ENCODE data around the gene USP11. TPM values are rescaled to one million over a fixed set of nuclear protein-coding genes. Genes with fewer than 3 reads are reported as not detected.

Gene USP11
- total and polyA plus RNA-seq, 2 of the 8 experiments (the other 6 are each of a cell fraction or from before 2014, with no cell fraction given), result 40.9 to 84.0 TPM

DNA sequence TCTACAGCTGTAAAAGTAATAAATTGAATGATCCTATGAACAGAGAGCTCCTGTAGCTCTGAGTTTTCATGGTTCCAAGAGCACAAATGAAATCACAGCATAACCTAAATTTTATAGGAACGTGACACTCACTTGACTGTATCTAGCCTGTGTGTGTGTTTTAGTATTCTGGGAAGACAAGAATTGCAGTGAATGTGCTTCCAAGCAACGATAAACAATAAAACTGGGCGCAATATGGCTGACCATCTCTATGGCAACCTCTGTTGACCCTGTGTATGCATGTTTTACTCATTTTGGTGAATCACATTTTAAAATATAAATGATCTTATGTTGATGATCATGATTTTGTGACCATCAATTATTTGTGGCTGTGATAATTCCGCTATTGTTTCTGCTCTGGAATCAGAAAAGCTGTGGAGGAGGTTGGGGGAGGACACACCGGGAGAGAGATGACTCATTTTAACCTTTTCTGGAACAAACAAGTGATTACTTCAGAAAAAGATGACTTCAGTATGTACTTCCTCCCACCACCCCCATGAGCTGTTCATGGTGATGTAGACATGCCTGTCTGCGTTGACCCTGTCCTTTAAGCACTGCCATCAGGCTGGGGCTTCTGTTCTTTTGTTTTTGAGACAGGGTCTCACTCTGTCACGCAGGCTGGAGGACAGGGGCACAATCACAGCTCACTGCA lies 31.8 kb downstream of the USP11 start:
- 93% methylated on average over 7 of the region's 7 CpGs; no CpG with 5 or more reads in 1 of the 2 experiments for WGBS, 2 experiments (ENCODE audit: extremely low coverage in 1 of 2, insufficient coverage in 1 of 2, insufficient read length in 1 of 2, insufficient replicate concordance in 2 of 2, low coverage in 1 of 2, low lambda C conversion rate in 2 of 2, missing lambda C conversion rate in 1 of 2)
- no peak overlapping the region for H2BK20ac ChIP-seq (ENCODE audit: low read length)
- H3K18ac ChIP-seq (ENCODE audit: extremely low read depth, low read length), result no peak overlapping the region
- no peak overlapping the region for H2BK12ac ChIP-seq (ENCODE audit: low read depth, low read length)
- H4K20me1 ChIP-seq (replicated peaks in 1 of 2; ENCODE audit: control insufficient read depth in 1 of 2, insufficient read depth in 2 of 2, low read length in 2 of 2), result no peaks in the 10 kb centered on the region
- DNase-seq (ENCODE audit: low read depth in 1 of 2, low spot score in 2 of 2) (no peak), FAIRE-seq (no peak)
- H3K27me3 ChIP-seq (replicated peaks in 1 of 4; ENCODE audit: control insufficient read depth in 3 of 4, extremely low read depth in 1 of 4, insufficient read depth in 3 of 4, low read length in 3 of 4), result no peaks in the 10 kb centered on the region
- POLR2A ChIA-PET (ENCODE audit: partially characterized antibody), result interaction anchor here (0.5 kb wide), 1 partner anchor 47 kb away, joined by 3 read pairs; no protein-coding TSS in a partner anchor
- H3K9ac ChIP-seq (replicated peaks in 1 of 4; ENCODE audit: extremely low read depth in 1 of 4, low read depth in 3 of 4, low read length in 3 of 4), result no peak overlapping the region
- no peaks in the 10 kb centered on the region for H3K79me1 ChIP-seq (ENCODE audit: low read depth, low read length)
- no peaks in the 10 kb centered on the region; a peak in 1 of 4 replicates for H3K9me3 ChIP-seq (ENCODE audit: insufficient read depth in 2 of 2, low read depth in 1 of 2, low read length in 1 of 2)
- H4K91ac ChIP-seq (replicated peaks; ENCODE audit: insufficient read length, low read length), result no peak overlapping the region
- H3K23me2 ChIP-seq (ENCODE audit: low read depth, low read length), result no peaks in the 10 kb centered on the region
- H3K4me3 ChIP-seq (ENCODE audit: extremely low read depth in 1 of 4, insufficient read depth in 2 of 4, low read depth in 3 of 4, low read length in 4 of 4), result no peak overlapping the region
- H2AFZ ChIP-seq (ENCODE audit: low read length), result no peak overlapping the region
- no peak overlapping the region for H4K5ac ChIP-seq (ENCODE audit: insufficient read length, low read depth, low read length)
- H3K56ac ChIP-seq (replicated peaks; ENCODE audit: insufficient read length, low read depth, low read length), result no peak overlapping the region
- H2AK5ac ChIP-seq (ENCODE audit: low read depth, low read length), result no peak overlapping the region
- H3K4me1 ChIP-seq (replicated peaks in 1 of 4; ENCODE audit: control insufficient read depth in 3 of 4, insufficient read depth in 4 of 4, low read length in 3 of 4), result no peaks in the 10 kb centered on the region; a peak in 1 of 7 replicates
- CTCF ChIA-PET (ENCODE audit: partially characterized antibody), result interaction anchor here (1.5 to 2.1 kb wide), 2 partner anchors 47 to 120 kb away, joined by 4 to 7 read pairs; no protein-coding TSS in a partner anchor
- no peak overlapping the region for H3K14ac ChIP-seq (ENCODE audit: insufficient read length)
- no peak overlapping the region for H3K4me2 ChIP-seq (ENCODE audit: insufficient read depth in 1 of 2, low read depth in 2 of 2, low read length in 2 of 2)
- no peak overlapping the region for H2BK15ac ChIP-seq (ENCODE audit: low read length)
- no peaks in the 10 kb centered on the region for H3K36me3 ChIP-seq (ENCODE audit: control insufficient read depth in 2 of 4, insufficient read depth in 4 of 4, low read length in 3 of 4)
- no peaks in the 10 kb centered on the region for H3K79me2 ChIP-seq (ENCODE audit: control insufficient read depth in 1 of 2, insufficient read depth in 2 of 2, low read length in 2 of 2)
- H2BK120ac ChIP-seq (replicated peaks; ENCODE audit: low read depth, low read length), result no peak overlapping the region
- H4K8ac ChIP-seq (ENCODE audit: extremely low read depth, insufficient read depth, low read length), result no peak overlapping the region
- H3K27ac ChIP-seq (ENCODE audit: low read depth, low read length), result no peak overlapping the region
- H3K23ac ChIP-seq (ENCODE audit: insufficient read length), result no peak overlapping the region
- no peak overlapping the region for H2BK5ac ChIP-seq (ENCODE audit: low read depth, low read length)
- H3K4ac ChIP-seq (replicated peaks; ENCODE audit: insufficient read length, low read depth, low read length), result no peak overlapping the region
- TF ChIP-seq ASH2L (IDR thresholded peaks at IDR 0.05; ENCODE audit: low read length) (no peak), RNF2 (IDR thresholded peaks at IDR 0.05; ENCODE audit: borderline replicate concordance, low read depth, low read length, missing control alignments, poor library complexity, severe bottlenecking) (no peak), RAD21 (IDR thresholded peaks at IDR 0.05 in 1 of 2, conservative IDR thresholded peaks at IDR 0.05 in 1 of 2; ENCODE audit: low read depth in 2 of 2, low read length in 2 of 2) (no peak), SP1 (IDR thresholded peaks at IDR 0.05; ENCODE audit: low read depth, low read length) (no peak), HDAC6 (IDR thresholded peaks at IDR 0.05; ENCODE audit: low read depth, low read length) (no peak), SP4 (IDR thresholded peaks at IDR 0.05; ENCODE audit: low read length) (no peak), NRF1 (IDR thresholded peaks at IDR 0.05; ENCODE audit: low read depth, low read length) (no peak), TBP (IDR thresholded peaks at IDR 0.05; ENCODE audit: low read depth, low read length) (no peak), JUND (IDR thresholded peaks at IDR 0.05; ENCODE audit: low read length) (no peak), SUZ12 (IDR thresholded peaks at IDR 0.05; ENCODE audit: low read length) (no peak), EZH2 (IDR thresholded peaks at IDR 0.05; ENCODE audit: low read depth, low read length, severe bottlenecking) (no peak), BRCA1 (IDR thresholded peaks at IDR 0.05; ENCODE audit: low read depth, low read length) (no peak)

All from H1 (cell line).